H1 (cell line): ENCODE measurements around the gene SRGAP3.

ENCODE experiments used
- ASH2L ChIP-seq: fragments of 200-600, 300-600 bp; sonication (generic); IDR thresholded peaks from one replicate; pipeline ENCODE4 v1.7.1; 2017; ENCODE audit warnings: low read length
- CEBPB ChIP-seq: IDR thresholded peaks from 2 replicates; pipeline ENCODE4 v1.6.1; 2012; ENCODE audit warnings: low read depth, low read length
- CTCF ChIP-seq, 3 experiments: IDR thresholded peaks; 1 replicate in 2 of 3; 2 replicates in 1 of 3; pipeline versions ENCODE4 v1.5.1 to v1.6.1; 2011; ENCODE audit warnings: low read length in 3 of 3, mild to moderate bottlenecking in 3 of 3, inconsistent platforms in 2 of 3, low read depth in 1 of 3, moderate library complexity in 1 of 3; ENCODE audit not compliant: insufficient read depth in 1 of 3; ENCODE audit errors: control extremely low read depth in 1 of 3
- EZH2 ChIP-seq: fragments of 200-600 bp; sonication (generic); IDR thresholded peaks from 2 replicates; pipeline ENCODE4 v1.7.1; 2012; ENCODE audit warnings: low read depth, mild to moderate bottlenecking, moderate library complexity, low read length, inconsistent platforms; ENCODE audit not compliant: severe bottlenecking
- JUND ChIP-seq: IDR thresholded peaks from 2 replicates; pipeline ENCODE4 v1.6.1; 2011; ENCODE audit warnings: mild to moderate bottlenecking, improper control_type of control experiment, low read length
- PHF8 ChIP-seq: fragments of 200-600 bp; sonication (generic); conservative IDR thresholded peaks from 2 replicates; pipeline ENCODE4 v1.7.1; 2012; ENCODE audit warnings: low read depth, mild to moderate bottlenecking, inconsistent platforms, low read length, moderate library complexity
- POLR2AphosphoS5 ChIP-seq: IDR thresholded peaks from 2 replicates; pipeline ENCODE4 v1.6.1; 2011; ENCODE audit warnings: low read depth, low read length
- RNF2 ChIP-seq: fragments of 200-900, 300-1000 bp; sonication (generic); IDR thresholded peaks from 2 replicates; pipeline ENCODE4 v1.7.1; 2016; ENCODE audit warnings: borderline replicate concordance, low read depth, mild to moderate bottlenecking, antibody characterized with exemption, low read length; ENCODE audit not compliant: poor library complexity, severe bottlenecking; ENCODE audit errors: missing control alignments
- SP1 ChIP-seq: IDR thresholded peaks from 2 replicates; pipeline ENCODE4 v1.6.1; 2011; ENCODE audit warnings: low read depth, low read length
- TF ChIP-seq, protein P1 (sequence below): fragments of 300-600 bp; sonication (generic); IDR thresholded peaks from 2 replicates; pipeline ENCODE4 v1.7.1; 2012; ENCODE audit warnings: low read length, moderate library complexity, mild to moderate bottlenecking, inconsistent platforms; ENCODE audit not compliant: insufficient replicate concordance

DNA sequence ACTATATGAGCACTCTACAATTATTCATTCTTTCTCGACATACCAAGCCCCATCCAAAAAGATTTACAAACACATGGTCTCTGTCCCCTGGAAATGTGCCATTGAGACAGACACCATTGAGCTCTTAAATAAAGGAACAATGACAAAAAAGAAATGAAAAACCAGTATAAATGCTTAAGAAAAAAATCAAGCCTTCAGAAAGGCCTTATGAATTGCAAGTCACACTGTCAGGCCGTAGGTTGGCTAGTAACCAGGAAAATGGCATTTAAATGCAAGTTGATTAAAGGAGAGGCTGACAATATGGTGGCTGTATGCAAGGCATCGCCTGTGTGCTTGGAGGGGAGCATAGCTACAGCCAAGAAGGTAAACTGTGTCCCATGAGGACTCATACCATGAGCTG, 49.7 kb downstream of the SRGAP3 start:
- TF ChIP-seq POLR2AphosphoS5 = no peak
- TF ChIP-seq SP1 = no peak
- TF ChIP-seq CTCF (IDR thresholded peaks at IDR 0.05; ENCODE audit: control extremely low read depth in 1 of 3, insufficient read depth in 1 of 3, low read depth in 1 of 3, low read length in 3 of 3) = no peak
- no peak for TF ChIP-seq EZH2
- no peak for TF ChIP-seq JUND
- TF ChIP-seq ASH2L = no peak
- no peak for TF ChIP-seq CEBPB
- no peak for TF ChIP-seq PHF8
- no peak for TF ChIP-seq RNF2
- TF ChIP-seq, protein P1, sequence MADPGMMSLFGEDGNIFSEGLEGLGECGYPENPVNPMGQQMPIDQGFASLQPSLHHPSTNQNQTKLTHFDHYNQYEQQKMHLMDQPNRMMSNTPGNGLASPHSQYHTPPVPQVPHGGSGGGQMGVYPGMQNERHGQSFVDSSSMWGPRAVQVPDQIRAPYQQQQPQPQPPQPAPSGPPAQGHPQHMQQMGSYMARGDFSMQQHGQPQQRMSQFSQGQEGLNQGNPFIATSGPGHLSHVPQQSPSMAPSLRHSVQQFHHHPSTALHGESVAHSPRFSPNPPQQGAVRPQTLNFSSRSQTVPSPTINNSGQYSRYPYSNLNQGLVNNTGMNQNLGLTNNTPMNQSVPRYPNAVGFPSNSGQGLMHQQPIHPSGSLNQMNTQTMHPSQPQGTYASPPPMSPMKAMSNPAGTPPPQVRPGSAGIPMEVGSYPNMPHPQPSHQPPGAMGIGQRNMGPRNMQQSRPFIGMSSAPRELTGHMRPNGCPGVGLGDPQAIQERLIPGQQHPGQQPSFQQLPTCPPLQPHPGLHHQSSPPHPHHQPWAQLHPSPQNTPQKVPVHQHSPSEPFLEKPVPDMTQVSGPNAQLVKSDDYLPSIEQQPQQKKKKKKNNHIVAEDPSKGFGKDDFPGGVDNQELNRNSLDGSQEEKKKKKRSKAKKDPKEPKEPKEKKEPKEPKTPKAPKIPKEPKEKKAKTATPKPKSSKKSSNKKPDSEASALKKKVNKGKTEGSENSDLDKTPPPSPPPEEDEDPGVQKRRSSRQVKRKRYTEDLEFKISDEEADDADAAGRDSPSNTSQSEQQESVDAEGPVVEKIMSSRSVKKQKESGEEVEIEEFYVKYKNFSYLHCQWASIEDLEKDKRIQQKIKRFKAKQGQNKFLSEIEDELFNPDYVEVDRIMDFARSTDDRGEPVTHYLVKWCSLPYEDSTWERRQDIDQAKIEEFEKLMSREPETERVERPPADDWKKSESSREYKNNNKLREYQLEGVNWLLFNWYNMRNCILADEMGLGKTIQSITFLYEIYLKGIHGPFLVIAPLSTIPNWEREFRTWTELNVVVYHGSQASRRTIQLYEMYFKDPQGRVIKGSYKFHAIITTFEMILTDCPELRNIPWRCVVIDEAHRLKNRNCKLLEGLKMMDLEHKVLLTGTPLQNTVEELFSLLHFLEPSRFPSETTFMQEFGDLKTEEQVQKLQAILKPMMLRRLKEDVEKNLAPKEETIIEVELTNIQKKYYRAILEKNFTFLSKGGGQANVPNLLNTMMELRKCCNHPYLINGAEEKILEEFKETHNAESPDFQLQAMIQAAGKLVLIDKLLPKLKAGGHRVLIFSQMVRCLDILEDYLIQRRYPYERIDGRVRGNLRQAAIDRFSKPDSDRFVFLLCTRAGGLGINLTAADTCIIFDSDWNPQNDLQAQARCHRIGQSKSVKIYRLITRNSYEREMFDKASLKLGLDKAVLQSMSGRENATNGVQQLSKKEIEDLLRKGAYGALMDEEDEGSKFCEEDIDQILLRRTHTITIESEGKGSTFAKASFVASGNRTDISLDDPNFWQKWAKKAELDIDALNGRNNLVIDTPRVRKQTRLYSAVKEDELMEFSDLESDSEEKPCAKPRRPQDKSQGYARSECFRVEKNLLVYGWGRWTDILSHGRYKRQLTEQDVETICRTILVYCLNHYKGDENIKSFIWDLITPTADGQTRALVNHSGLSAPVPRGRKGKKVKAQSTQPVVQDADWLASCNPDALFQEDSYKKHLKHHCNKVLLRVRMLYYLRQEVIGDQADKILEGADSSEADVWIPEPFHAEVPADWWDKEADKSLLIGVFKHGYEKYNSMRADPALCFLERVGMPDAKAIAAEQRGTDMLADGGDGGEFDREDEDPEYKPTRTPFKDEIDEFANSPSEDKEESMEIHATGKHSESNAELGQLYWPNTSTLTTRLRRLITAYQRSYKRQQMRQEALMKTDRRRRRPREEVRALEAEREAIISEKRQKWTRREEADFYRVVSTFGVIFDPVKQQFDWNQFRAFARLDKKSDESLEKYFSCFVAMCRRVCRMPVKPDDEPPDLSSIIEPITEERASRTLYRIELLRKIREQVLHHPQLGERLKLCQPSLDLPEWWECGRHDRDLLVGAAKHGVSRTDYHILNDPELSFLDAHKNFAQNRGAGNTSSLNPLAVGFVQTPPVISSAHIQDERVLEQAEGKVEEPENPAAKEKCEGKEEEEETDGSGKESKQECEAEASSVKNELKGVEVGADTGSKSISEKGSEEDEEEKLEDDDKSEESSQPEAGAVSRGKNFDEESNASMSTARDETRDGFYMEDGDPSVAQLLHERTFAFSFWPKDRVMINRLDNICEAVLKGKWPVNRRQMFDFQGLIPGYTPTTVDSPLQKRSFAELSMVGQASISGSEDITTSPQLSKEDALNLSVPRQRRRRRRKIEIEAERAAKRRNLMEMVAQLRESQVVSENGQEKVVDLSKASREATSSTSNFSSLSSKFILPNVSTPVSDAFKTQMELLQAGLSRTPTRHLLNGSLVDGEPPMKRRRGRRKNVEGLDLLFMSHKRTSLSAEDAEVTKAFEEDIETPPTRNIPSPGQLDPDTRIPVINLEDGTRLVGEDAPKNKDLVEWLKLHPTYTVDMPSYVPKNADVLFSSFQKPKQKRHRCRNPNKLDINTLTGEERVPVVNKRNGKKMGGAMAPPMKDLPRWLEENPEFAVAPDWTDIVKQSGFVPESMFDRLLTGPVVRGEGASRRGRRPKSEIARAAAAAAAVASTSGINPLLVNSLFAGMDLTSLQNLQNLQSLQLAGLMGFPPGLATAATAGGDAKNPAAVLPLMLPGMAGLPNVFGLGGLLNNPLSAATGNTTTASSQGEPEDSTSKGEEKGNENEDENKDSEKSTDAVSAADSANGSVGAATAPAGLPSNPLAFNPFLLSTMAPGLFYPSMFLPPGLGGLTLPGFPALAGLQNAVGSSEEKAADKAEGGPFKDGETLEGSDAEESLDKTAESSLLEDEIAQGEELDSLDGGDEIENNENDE = no peak
